Measurements from ENCODE around the gene ABHD12.

Gene ABHD12

DNA sequence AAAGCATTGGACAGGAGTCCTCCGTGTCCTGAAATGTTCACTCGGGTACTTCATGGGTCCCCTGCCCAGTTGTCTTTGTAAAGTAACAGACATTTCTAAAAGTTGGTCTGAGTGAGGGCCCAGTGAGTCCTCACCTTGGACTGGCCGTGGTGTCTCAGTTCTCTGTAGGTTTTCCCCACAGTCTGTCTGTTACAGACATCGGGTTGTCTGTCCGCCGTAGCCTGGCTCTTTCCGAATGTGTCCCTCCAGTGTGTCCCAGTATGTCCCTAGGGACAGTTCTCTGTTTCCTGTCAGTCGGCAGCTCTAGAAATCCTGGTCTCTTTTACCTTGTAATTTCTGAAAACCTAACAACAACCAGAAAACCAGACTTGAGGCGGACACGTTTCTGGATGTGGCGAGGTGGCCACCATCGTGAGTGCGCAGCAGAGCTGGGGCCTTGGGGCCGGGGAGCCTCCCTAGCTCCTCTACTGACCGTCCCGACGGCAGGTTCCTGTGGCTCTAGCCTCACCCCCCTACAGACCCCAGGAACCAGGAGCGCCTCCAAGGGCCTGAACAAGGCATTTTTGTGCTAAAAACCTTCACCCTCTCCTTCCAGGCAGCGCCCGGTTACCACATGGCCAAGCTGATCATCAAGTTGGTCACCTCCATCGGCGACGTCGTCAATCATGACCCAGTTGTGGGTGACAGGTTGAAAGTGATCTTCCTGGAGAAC is 100.6 kb downstream of the ABHD12 start:
- DNase-seq (ENCODE audit: low read depth in 2 of 2): no peak

GRCh38 chr20:25288291-25289181 is 102.1 kb downstream of the ABHD12 start:
- no peak for DNase-seq (ENCODE audit: low read depth in 2 of 2)

DNA sequence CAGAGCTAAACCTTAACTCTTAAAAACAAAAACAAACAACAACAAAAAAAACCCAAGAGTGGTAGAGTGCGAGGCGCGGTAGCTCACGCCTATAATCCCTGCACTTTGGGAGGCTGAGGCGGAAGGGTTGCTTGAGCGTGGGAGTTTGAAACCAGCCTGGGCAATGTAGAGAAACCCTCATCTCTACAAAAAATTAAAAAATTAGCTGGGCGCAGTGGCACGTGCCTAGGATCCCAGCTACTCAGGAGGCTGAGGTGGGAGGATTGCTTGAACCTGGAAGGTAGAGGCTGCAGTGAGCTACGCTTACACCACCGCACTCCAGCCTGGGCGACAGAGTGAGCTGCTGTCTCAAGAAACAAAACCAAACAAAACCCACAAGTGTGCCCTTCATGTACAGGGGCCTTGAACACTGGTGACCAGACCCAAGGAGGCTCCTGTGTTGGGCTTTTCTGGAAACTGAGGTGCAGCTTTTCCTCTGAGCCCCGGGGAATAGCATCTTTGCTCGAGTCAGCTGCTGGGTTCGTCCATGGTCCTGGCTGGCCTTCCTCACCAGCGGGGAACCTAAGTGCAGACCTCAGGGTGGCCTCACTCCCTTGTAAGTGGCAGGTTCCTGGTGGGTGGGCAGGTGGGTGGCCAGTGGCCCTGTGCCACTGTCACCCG is 102.9 kb downstream of the ABHD12 start:
- no peak for DNase-seq (ENCODE audit: low read depth in 2 of 2)

GRCh38 chr20:25286917-25287316 is 103.7 kb downstream of the ABHD12 start:
- no peak for DNase-seq (ENCODE audit: low read depth in 2 of 2)

- DNase-seq (ENCODE audit: low read depth in 2 of 2): no peak
Measured at GRCh38 chr20:25285856-25286798, 104.5 kb downstream of the ABHD12 start.

GRCh38 chr20:25285091-25285647 is 105.5 kb downstream of the ABHD12 start:
- DNase-seq (ENCODE audit: low read depth in 2 of 2): no peak

DNA sequence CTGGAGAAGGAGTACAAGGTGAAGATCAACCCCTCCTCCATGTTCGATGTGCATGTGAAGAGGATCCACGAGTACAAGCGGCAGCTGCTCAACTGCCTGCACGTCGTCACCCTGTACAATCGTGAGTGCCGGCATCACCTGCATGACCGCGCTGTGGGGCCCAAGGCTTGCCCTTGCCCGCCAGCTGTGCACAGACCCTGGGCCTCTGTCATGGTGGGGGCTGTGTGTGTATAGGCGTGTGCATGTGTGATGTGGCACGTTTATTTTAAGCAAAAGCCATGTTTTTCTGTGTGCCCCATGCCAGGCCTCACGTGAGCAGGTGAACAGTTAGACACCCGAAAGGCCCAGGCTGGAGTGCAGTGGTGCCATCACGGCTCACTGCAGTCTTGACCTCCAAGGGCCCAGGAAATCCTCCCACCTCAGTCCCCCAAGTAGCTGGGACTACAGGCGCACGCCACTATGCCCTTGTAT is 106.5 kb downstream of the ABHD12 start:
- DNase-seq (ENCODE audit: low read depth in 2 of 2): no peak

DNA sequence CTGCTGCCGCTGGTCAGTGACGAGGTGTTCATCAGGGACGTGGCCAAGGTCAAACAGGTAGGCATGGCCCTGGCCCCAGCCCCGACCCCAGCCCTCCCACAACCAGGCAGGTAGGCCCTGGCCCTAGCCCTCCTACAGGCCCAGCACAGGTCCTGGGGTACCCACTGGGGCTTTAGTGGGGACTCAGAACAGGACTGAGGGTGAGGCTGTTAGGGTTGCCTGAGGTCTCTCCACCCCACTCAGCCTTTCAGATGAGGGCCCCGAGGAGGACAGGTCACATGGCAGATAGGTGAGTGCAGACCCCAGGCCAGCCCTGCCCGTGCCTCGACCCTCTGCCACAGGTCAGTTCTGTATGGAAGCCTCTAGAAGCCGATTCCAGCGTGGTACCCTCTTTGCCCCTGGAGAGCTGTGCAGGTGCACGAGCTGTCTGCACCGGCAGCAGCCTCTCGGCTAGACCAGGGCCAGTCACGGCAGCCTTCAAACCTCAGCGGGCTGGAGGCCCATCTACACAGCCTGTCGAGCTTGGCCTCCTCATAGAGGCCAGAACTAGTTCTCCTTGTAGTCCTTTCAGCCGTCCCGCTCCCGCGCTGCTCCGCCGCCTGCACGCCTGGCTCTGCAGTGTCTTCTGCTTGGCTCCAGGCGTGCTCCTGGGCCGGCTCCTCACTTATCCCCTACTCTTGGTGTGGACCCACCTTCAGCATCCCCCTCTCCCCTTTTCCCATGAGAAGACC is 107.2 kb downstream of the ABHD12 start:
- no peak for DNase-seq (ENCODE audit: low read depth in 2 of 2)

DNA sequence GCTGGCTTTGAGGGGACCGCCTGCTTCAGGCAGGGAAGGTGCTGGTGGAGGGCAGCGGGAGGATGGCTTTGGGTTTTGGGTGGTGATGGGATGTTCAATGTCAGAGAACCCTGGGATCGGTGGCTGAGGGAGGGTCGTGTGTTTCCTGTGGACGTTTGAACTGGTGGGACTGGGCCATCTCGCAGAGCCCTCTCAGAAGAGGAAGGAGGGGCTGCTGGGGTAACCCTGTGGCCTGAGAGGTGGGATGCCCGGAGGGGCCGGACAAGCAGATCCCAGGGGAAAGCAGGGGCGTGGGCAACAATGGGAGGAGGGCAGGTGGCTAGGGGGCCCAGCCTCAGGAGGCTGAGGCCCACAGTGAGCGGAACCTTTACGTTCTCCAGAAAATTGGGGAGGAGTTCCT is 107.8 kb downstream of the ABHD12 start:
- DNase-seq (ENCODE audit: low read depth in 2 of 2): no peak

- no peak for DNase-seq (ENCODE audit: low read depth in 2 of 2)
Measured at GRCh38 chr20:25282034-25282781, 108.4 kb downstream of the ABHD12 start.

GRCh38 chr20:25281541-25281991 is 109.1 kb downstream of the ABHD12 start:
- no peak for DNase-seq (ENCODE audit: low read depth in 2 of 2)

- no peak for DNase-seq (ENCODE audit: low read depth in 2 of 2)
Measured at GRCh38 chr20:25280574-25281535, 109.8 kb downstream of the ABHD12 start.

GRCh38 chr20:25280051-25280573 is 110.5 kb downstream of the ABHD12 start:
- no peak for DNase-seq (ENCODE audit: low read depth in 2 of 2)

DNA sequence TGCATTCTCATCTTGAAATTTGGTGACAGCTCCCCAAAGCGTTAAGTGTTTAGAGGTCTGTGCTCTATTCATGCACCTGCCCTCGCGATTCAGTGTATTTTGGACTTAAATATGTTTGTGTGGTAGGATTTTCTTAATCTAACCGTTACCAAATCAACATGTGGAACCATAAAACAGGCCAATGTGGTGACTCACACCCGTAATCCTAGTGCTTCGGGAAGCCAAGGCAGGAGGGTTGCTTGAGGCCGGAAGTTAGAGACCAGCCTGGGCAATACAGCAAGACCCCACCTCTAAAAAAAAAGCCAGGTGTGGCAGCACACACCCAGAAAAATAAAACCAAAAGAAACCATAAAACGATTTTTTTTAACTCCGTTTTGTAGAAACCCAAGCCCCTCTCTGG is 111.2 kb downstream of the ABHD12 start:
- no peak for DNase-seq (ENCODE audit: low read depth in 2 of 2)

DNA sequence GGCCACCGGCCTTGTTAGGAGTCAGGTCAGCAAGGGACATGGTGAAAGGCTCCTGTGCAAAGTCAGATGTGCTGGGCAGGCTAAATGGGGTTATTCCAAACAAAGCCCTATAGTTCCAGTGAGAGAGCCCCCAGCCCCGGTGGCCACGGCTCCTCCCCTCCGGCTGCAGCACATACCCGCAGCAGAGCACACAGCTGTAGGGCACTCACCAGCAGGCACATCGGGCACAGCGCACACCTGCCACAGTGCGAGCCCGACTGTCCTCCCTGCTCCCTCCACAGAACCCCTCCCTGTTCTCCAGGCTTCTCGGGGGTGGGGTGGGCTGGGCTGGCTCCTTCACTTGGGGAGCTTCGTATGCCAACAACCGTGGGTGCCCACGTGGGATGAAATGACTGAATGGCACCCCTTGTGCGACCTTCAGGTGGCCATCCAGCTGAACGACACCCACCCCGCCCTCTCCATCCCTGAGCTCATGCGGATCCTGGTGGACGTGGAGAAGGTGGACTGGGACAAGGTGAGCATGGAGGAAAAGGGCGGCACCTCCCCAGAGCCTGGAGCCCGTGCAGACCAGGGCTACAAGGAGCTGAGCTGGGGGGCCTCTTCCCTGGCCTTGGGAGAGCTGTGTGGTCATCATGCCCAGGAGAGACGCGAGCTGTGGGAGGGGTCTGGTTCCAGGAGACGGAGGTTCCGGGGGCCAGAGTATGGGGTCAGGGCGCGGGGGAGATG is 111.8 kb downstream of the ABHD12 start:
- DNase-seq (ENCODE audit: low read depth in 2 of 2): no peak

GRCh38 chr20:25277941-25278521 is 112.6 kb downstream of the ABHD12 start:
- DNase-seq (ENCODE audit: low read depth in 2 of 2): no peak
